ENCODE data around the gene S100A4.
"Not testable (repeated sequence)": the region's sequence is repeated elsewhere in the genome, so short reads cannot be mapped to it uniquely, and the experiment has no call there.

S100A4 gene

GRCh38 chr1:153536012-153536670 is 9.5 kb downstream of the S100A4 start:
- DNase-seq (ENCODE audit: insufficient read length, low spot score) (peak; percentile 86), FAIRE-seq (no peak)
- TF ChIP-seq POLR2A (IDR thresholded peaks at IDR 0.05; ENCODE audit: low read depth, low read length), result peak; percentile 55; the same call in 1 of the 2 replicates

GRCh38 chr1:153535242-153536011 is 10.2 kb downstream of the S100A4 start, which contains the start of gene S100A6:
Gene S100A6, minus strand, starts transcription at chr1:153535991. Its CDS starts 652 bp downstream, at chr1:153535339.
- FAIRE-seq, result no peak
- DNase-seq (ENCODE audit: insufficient read length, low spot score), result no peak
- peak; percentile 96 for TF ChIP-seq POLR2A (IDR thresholded peaks at IDR 0.05; ENCODE audit: low read depth, low read length)

- DNase-seq (ENCODE audit: insufficient read length, low spot score), result no peak
- FAIRE-seq, result no peak
- TF ChIP-seq POLR2A (IDR thresholded peaks at IDR 0.05; ENCODE audit: low read depth, low read length), result no peak
Measured at GRCh38 chr1:153534925-153535241, 10.7 kb downstream of the S100A4 start.

GRCh38 chr1:153534226-153534924 is 11.2 kb downstream of the S100A4 start:
- FAIRE-seq (no peak), DNase-seq (ENCODE audit: insufficient read length, low spot score) (no peak)
- TF ChIP-seq POLR2A (IDR thresholded peaks at IDR 0.05; ENCODE audit: low read depth, low read length), result no peak

- FAIRE-seq, result no peak
- TF ChIP-seq POLR2A (IDR thresholded peaks at IDR 0.05; ENCODE audit: low read depth, low read length), result peak; percentile 75
- peak; percentile 91 for DNase-seq (ENCODE audit: insufficient read length, low spot score)
Measured at GRCh38 chr1:153533689-153534201, 11.9 kb downstream of the S100A4 start.

- DNase-seq (ENCODE audit: insufficient read length, low spot score), result peak; percentile 82
- TF ChIP-seq POLR2A (IDR thresholded peaks at IDR 0.05; ENCODE audit: low read depth, low read length), result peak; percentile 63
- FAIRE-seq, result no peak
Measured at GRCh38 chr1:153532769-153533599, 12.6 kb downstream of the S100A4 start.

GRCh38 chr1:153532181-153532580 is 13.4 kb downstream of the S100A4 start:
- DNase-seq (ENCODE audit: insufficient read length, low spot score) (no peak), FAIRE-seq (no peak)
- TF ChIP-seq POLR2A (IDR thresholded peaks at IDR 0.05; ENCODE audit: low read depth, low read length), result no peak

GRCh38 chr1:153531638-153532037 is 14.0 kb downstream of the S100A4 start:
- no peak for DNase-seq (ENCODE audit: insufficient read length, low spot score)
- no peak for TF ChIP-seq POLR2A (IDR thresholded peaks at IDR 0.05; ENCODE audit: low read depth, low read length)
- no peak for FAIRE-seq

GRCh38 chr1:153527683-153528040 is 17.9 kb downstream of the S100A4 start:
- no peak for DNase-seq (ENCODE audit: insufficient read length, low spot score)
- FAIRE-seq, result no peak

GRCh38 chr1:153527023-153527682 is 18.5 kb downstream of the S100A4 start:
- TF ChIP-seq POLR2A (IDR thresholded peaks at IDR 0.05; ENCODE audit: low read depth, low read length), result no peak
- FAIRE-seq, result no peak
- DNase-seq (ENCODE audit: insufficient read length, low spot score), result no peak

More at GRCh38 chr1:153527683-153528040, 17.9 kb downstream of the S100A4 start:
- TF ChIP-seq POLR2A (IDR thresholded peaks at IDR 0.05; ENCODE audit: low read depth, low read length), result no peak

- FAIRE-seq (no peak), DNase-seq (ENCODE audit: insufficient read length, low spot score) (no peak)
- TF ChIP-seq POLR2A (IDR thresholded peaks at IDR 0.05; ENCODE audit: low read depth, low read length), result no peak
Measured at GRCh38 chr1:153526132-153526543, 19.5 kb downstream of the S100A4 start.

GRCh38 chr1:153525088-153525728 is 20.4 kb downstream of the S100A4 start:
- no peak for TF ChIP-seq POLR2A (IDR thresholded peaks at IDR 0.05; ENCODE audit: low read depth, low read length)
- FAIRE-seq (no peak), DNase-seq (ENCODE audit: insufficient read length, low spot score) (no peak)

- not testable (repeated sequence) for DNase-seq (ENCODE audit: insufficient read length, low spot score)
Measured at GRCh38 chr1:153522353-153523048, 23.1 kb downstream of the S100A4 start.

GRCh38 chr1:153521808-153522207 is 23.8 kb downstream of the S100A4 start:
- FAIRE-seq; DNase-seq (ENCODE audit: insufficient read length, low spot score): not testable (repeated sequence)

More at GRCh38 chr1:153522353-153523048, 23.1 kb downstream of the S100A4 start:
- not testable (repeated sequence) for FAIRE-seq
